ENCODE data around the gene SLCO4C1. TPM values are rescaled to one million over a fixed set of nuclear protein-coding genes. Genes with fewer than 3 reads are reported as not detected.

The SLCO4C1 gene
- total RNA-seq, 1 donor from 2014 or later: 0.09 TPM

GRCh38 chr5:102295534-102296177 is 428 bp downstream of the SLCO4C1 start:
- H3K27ac Mint-ChIP-seq: no peak overlapping the region
- Histone ChIP-seq H3K4me2 (peak overlapping the region; percentile 88), H3K9ac (no peak overlapping the region)

GRCh38 chr5:102294886-102295395 is 1.1 kb downstream of the SLCO4C1 start:
- DNase-seq (ENCODE audit: low spot score): peak; percentile 3
- no peaks in the 10 kb centered on the region for H3K9me3 ChIP-seq (ENCODE audit: low read depth)
- peaks cover 4% of the 10 kb centered on the region for H3K4me1 ChIP-seq
- H2AFZ ChIP-seq (replicated peaks): no peak overlapping the region
- Mint-ChIP-seq H3K27me3 (ENCODE audit: insufficient read depth, low read depth) (peaks cover 3% of the 10 kb centered on the region), H3K4me1 (peaks cover 7% of the 10 kb centered on the region), H3K27ac (no peak overlapping the region), H3K9me3 (no peaks in the 10 kb centered on the region), H3K36me3 (no peaks in the 10 kb centered on the region), H3K4me3 (peak overlapping the region; percentile 93)
- peaks cover 23% of the 10 kb centered on the region for H3F3A ChIP-seq (ENCODE audit: low read depth)
- peak overlapping the region; percentile 51 for H3K4me3 ChIP-seq
- H3K79me2 ChIP-seq (ENCODE audit: low read depth): no peaks in the 10 kb centered on the region
- peak overlapping the region; percentile 88 for H3K4me2 ChIP-seq
- TF ChIP-seq CTCF (IDR thresholded peaks at IDR 0.05) (no peak), EZH2 (IDR thresholded peaks at IDR 0.05) (no peak), EZH2phosphoT487 (IDR thresholded peaks at IDR 0.05) (no peak)
- H3K9ac ChIP-seq: no peak overlapping the region
- peaks cover 30% of the 10 kb centered on the region for H3K27me3 ChIP-seq
- no peaks in the 10 kb centered on the region for H3K36me3 ChIP-seq
- H3K27ac ChIP-seq: no peak overlapping the region
- H4K20me1 ChIP-seq (ENCODE audit: low read depth): no peaks in the 10 kb centered on the region

More at GRCh38 chr5:102295534-102296177, 428 bp downstream of the SLCO4C1 start:
- no peaks in the 10 kb centered on the region for H3K36me3 Mint-ChIP-seq
- peaks cover 3% of the 10 kb centered on the region for H3K27me3 Mint-ChIP-seq (ENCODE audit: insufficient read depth, low read depth)
- Histone ChIP-seq H4K20me1 (ENCODE audit: low read depth) (no peaks in the 10 kb centered on the region), H3K4me1 (peaks cover 4% of the 10 kb centered on the region), H3K79me2 (ENCODE audit: low read depth) (no peaks in the 10 kb centered on the region), H3K36me3 (no peaks in the 10 kb centered on the region), H3K27me3 (peaks cover 30% of the 10 kb centered on the region), H3K27ac (no peak overlapping the region), H3K9me3 (ENCODE audit: low read depth) (no peaks in the 10 kb centered on the region), H3K4me3 (peak overlapping the region; percentile 51), H2AFZ (replicated peaks) (peak overlapping the region; percentile 94), H3F3A (ENCODE audit: low read depth) (peaks cover 23% of the 10 kb centered on the region)
- H3K9me3 Mint-ChIP-seq: no peaks in the 10 kb centered on the region
- DNase-seq (ENCODE audit: low spot score): no peak
- peak overlapping the region; percentile 93 for H3K4me3 Mint-ChIP-seq
- peaks cover 7% of the 10 kb centered on the region for H3K4me1 Mint-ChIP-seq
- peak; percentile 15 for TF ChIP-seq EZH2 (IDR thresholded peaks at IDR 0.05)
- TF ChIP-seq CTCF (IDR thresholded peaks at IDR 0.05): no peak

GRCh38 chr5:102290004-102290403 is 6.1 kb downstream of the SLCO4C1 start:
- H3K27me3 Mint-ChIP-seq (ENCODE audit: insufficient read depth, low read depth): no peaks in the 10 kb centered on the region
- Histone ChIP-seq H4K20me1 (ENCODE audit: low read depth) (no peaks in the 10 kb centered on the region), H3K4me1 (no peaks in the 10 kb centered on the region), H3K4me2 (no peak overlapping the region), H3K4me3 (no peak overlapping the region), H3K27ac (no peak overlapping the region), H3K9ac (no peak overlapping the region), H3K9me3 (ENCODE audit: low read depth) (no peaks in the 10 kb centered on the region), H2AFZ (replicated peaks) (no peak overlapping the region), H3K27me3 (peaks cover 10% of the 10 kb centered on the region), H3K79me2 (ENCODE audit: low read depth) (no peaks in the 10 kb centered on the region), H3K36me3 (no peaks in the 10 kb centered on the region), H3F3A (ENCODE audit: low read depth) (peaks cover 9% of the 10 kb centered on the region)
- DNase-seq (ENCODE audit: low spot score): no peak
- no peak overlapping the region for H3K4me3 Mint-ChIP-seq
- TF ChIP-seq EZH2 (IDR thresholded peaks at IDR 0.05): no peak
- no peak for TF ChIP-seq EZH2phosphoT487 (IDR thresholded peaks at IDR 0.05)
- TF ChIP-seq CTCF (IDR thresholded peaks at IDR 0.05): no peak
- H3K4me1 Mint-ChIP-seq: peaks cover 2% of the 10 kb centered on the region
- H3K9me3 Mint-ChIP-seq: no peaks in the 10 kb centered on the region
- H3K27ac Mint-ChIP-seq: no peak overlapping the region
- no peaks in the 10 kb centered on the region for H3K36me3 Mint-ChIP-seq
